RWPE1 (cell line): ENCODE data around the gene MBTPS1.

Source experiments
- CTCF ChIA-PET: fragments of 350-600 bp; sonication (Branson Sonifier 250); formaldehyde crosslinking; extraction: SDS; loops from one replicate; lab custom pipeline; 2021; lab: Yijun Ruan, JAX
- POLR2A ChIA-PET: fragments of 400-600 bp; formaldehyde crosslinking; extraction: SDS; loops from one replicate; lab custom pipeline; 2020; ENCODE audit warnings: antibody characterized with exemption; ENCODE audit not compliant: low non-redundant PET; lab: Yijun Ruan, JAX
- DNase-seq: peaks from one replicate; pipeline ENCODE4 v3.0.0; 2012; ENCODE audit warnings: low spot score
- H3K27ac ChIP-seq: fragments of 450-650 bp; 2 replicates; pipeline ENCODE4 v1.5.1; 2017
- CTCF ChIP-seq: fragments of 450-650 bp; conservative IDR thresholded peaks from 2 replicates; pipeline ENCODE4 v1.5.1; 2017; ENCODE audit warnings: low read depth, mild to moderate bottlenecking

MBTPS1 gene

GRCh38 chr16:84055366-84055765 is 61.4 kb downstream of the MBTPS1 start:
- no peak for TF ChIP-seq CTCF
- H3K27ac ChIP-seq: peak overlapping the region; percentile 21; the same call in 1 of the 2 replicates
- POLR2A ChIA-PET: no interaction called here
- no peak for DNase-seq
- CTCF ChIA-PET: interaction anchor here (1.1 kb wide), 1 partner anchor 29 kb away, joined by 4 read pairs; no protein-coding TSS in a partner anchor

- POLR2A ChIA-PET: no interaction called here
- no peak for TF ChIP-seq CTCF
- no peak for DNase-seq
- CTCF ChIA-PET: interaction anchor here (1.0 kb wide), 1 partner anchor 8 kb away, joined by 3 read pairs; no protein-coding TSS in a partner anchor
- H3K27ac ChIP-seq: peak overlapping the region; percentile 21; the same call in 1 of the 2 replicates
Measured at GRCh38 chr16:84054916-84055315, 61.8 kb downstream of the MBTPS1 start.

GRCh38 chr16:84054271-84054670 is 62.5 kb downstream of the MBTPS1 start:
- H3K27ac ChIP-seq: no peak overlapping the region
- POLR2A ChIA-PET: no interaction called here
- no peak for TF ChIP-seq CTCF
- DNase-seq: no peak
- CTCF ChIA-PET: interaction anchor here (0.5 to 1.0 kb wide), 3 partner anchors 9 to 549 kb away, joined by 3 read pairs; no protein-coding TSS in a partner anchor

GRCh38 chr16:84053237-84053636 is 63.5 kb downstream of the MBTPS1 start:
- ChIA-PET CTCF (interaction anchor here (0.5 to 1.1 kb wide), 2 partner anchors 10 to 91 kb away, joined by 3 to 4 read pairs; no protein-coding TSS in a partner anchor), POLR2A (no interaction called here)

GRCh38 chr16:84052071-84052622 is 64.6 kb downstream of the MBTPS1 start:
- POLR2A ChIA-PET: no interaction called here

More at GRCh38 chr16:84053237-84053636, 63.5 kb downstream of the MBTPS1 start:
- TF ChIP-seq CTCF: no peak
- no peak overlapping the region for H3K27ac ChIP-seq
- DNase-seq: no peak

GRCh38 chr16:84050316-84050715 is 66.4 kb downstream of the MBTPS1 start:
- H3K27ac ChIP-seq: no peak overlapping the region
- no peak for TF ChIP-seq CTCF
- DNase-seq: no peak
- POLR2A ChIA-PET: no interaction called here
- CTCF ChIA-PET: no interaction called here

More at GRCh38 chr16:84052071-84052622, 64.6 kb downstream of the MBTPS1 start:
- CTCF ChIA-PET: interaction anchor here (0.7 to 1.1 kb wide), 2 partner anchors 11 to 98 kb away, joined by 3 to 4 read pairs; no protein-coding TSS in a partner anchor
- no peak overlapping the region for H3K27ac ChIP-seq
- no peak for DNase-seq
- TF ChIP-seq CTCF: no peak
